HG02852 (cell line): ENCODE measurements around the gene TMEM181.
"Not testable (repeated sequence)": the region's sequence is repeated elsewhere in the genome, so short reads cannot be mapped to it uniquely, and the experiment has no call there.

Experiments
- ATAC-seq: cut with Tn5 transposase; IDR thresholded peaks from one replicate; pipeline ENCODE4 v1.9.1; 2021; ENCODE audit warnings: mild to moderate bottlenecking, moderate library complexity; ENCODE audit not compliant: unreplicated experiment

Gene TMEM181

GRCh38 chr6:158620963-158621693 lies 61.2 kb downstream of the TMEM181 start:
- ATAC-seq: no peak

- no peak for ATAC-seq
Measured at GRCh38 chr6:158621694-158622544, 62.0 kb downstream of the TMEM181 start.

- ATAC-seq: no peak
Measured at GRCh38 chr6:158622545-158623190, 62.8 kb downstream of the TMEM181 start.

GRCh38 chr6:158624684-158625682 lies 65.1 kb downstream of the TMEM181 start:
- ATAC-seq: no peak

- ATAC-seq: no peak
Measured at GRCh38 chr6:158625881-158626305, 66.0 kb downstream of the TMEM181 start.

- no peak for ATAC-seq
Measured at GRCh38 chr6:158626360-158627167, 66.7 kb downstream of the TMEM181 start.

GRCh38 chr6:158627168-158627939 lies 67.5 kb downstream of the TMEM181 start:
- no peak for ATAC-seq

- ATAC-seq: no peak
Measured at GRCh38 chr6:158627940-158628211, 68.0 kb downstream of the TMEM181 start.

- ATAC-seq: no peak
Measured at GRCh38 chr6:158628542-158628941, 68.7 kb downstream of the TMEM181 start.

- no peak for ATAC-seq
Measured at GRCh38 chr6:158629367-158630221, 69.7 kb downstream of the TMEM181 start.

- no peak for ATAC-seq
Measured at GRCh38 chr6:158630938-158631616, 71.2 kb downstream of the TMEM181 start.

GRCh38 chr6:158631678-158632537 lies 72.0 kb downstream of the TMEM181 start:
- no peak for ATAC-seq

GRCh38 chr6:158632538-158633119 lies 72.7 kb downstream of the TMEM181 start:
- not testable (repeated sequence) for ATAC-seq

- no peak for ATAC-seq
Measured at GRCh38 chr6:158633127-158633526, 73.2 kb downstream of the TMEM181 start.

GRCh38 chr6:158634695-158635426 lies 75.0 kb downstream of the TMEM181 start:
- ATAC-seq: no peak
